Adrenal gland (tissue), 5 donors: ENCODE data around the gene SLC44A4.

Experiments
- POLR2A ChIP-seq, 2 donors: fragments of 450-650 bp; IDR thresholded peaks; one replicate each; pipeline ENCODE4 v1.6.1; 2017; ENCODE audit warnings: antibody characterized with exemption in 2 of 2, mild to moderate bottlenecking in 2 of 2, moderate library complexity in 1 of 2
- TF ChIP-seq, protein P1 (sequence below), 6 experiments: fragments of 450-650 bp in 4 of 6; fragments of 200-600 bp in 2 of 6; sonication (generic) in 1 of 6; IDR thresholded peaks; 1 replicate in 5 of 6; 2 replicates in 1 of 6; pipeline versions ENCODE4 v1.5.1 to v1.8.0; 2016 to 2021; ENCODE audit warnings: antibody characterized with exemption in 6 of 6, mild to moderate bottlenecking in 2 of 6, moderate library complexity in 1 of 6
- donor health status: DM: no; HTN: no; CAD: no.

GRCh38 chr6:31877125-31877650 lies 1.6 kb downstream of the SLC44A4 start:
- TF ChIP-seq, protein P1, sequence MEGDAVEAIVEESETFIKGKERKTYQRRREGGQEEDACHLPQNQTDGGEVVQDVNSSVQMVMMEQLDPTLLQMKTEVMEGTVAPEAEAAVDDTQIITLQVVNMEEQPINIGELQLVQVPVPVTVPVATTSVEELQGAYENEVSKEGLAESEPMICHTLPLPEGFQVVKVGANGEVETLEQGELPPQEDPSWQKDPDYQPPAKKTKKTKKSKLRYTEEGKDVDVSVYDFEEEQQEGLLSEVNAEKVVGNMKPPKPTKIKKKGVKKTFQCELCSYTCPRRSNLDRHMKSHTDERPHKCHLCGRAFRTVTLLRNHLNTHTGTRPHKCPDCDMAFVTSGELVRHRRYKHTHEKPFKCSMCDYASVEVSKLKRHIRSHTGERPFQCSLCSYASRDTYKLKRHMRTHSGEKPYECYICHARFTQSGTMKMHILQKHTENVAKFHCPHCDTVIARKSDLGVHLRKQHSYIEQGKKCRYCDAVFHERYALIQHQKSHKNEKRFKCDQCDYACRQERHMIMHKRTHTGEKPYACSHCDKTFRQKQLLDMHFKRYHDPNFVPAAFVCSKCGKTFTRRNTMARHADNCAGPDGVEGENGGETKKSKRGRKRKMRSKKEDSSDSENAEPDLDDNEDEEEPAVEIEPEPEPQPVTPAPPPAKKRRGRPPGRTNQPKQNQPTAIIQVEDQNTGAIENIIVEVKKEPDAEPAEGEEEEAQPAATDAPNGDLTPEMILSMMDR (IDR thresholded peaks at IDR 0.05), result no peak
- peak in 1 of 2 donors; percentile 13 for TF ChIP-seq POLR2A (IDR thresholded peaks at IDR 0.05)
